ENCODE data around the gene EREG. TPM values are rescaled to one million over a fixed set of nuclear protein-coding genes. Genes with fewer than 3 reads are reported as not detected.

EREG gene
- total and polyA plus RNA-seq, 2 of the 8 experiments (the other 6 are each of a cell fraction or from before 2014, with no cell fraction given): not detected

GRCh38 chr4:74366367-74366911 lies 1.5 kb downstream of the EREG start:
- no peak overlapping the region for H2BK15ac ChIP-seq (ENCODE audit: low read length)
- H3K9me3 ChIP-seq (ENCODE audit: insufficient read depth in 2 of 2, low read depth in 1 of 2, low read length in 1 of 2): no peaks in the 10 kb centered on the region
- H3K36me3 ChIP-seq (ENCODE audit: control insufficient read depth in 2 of 4, insufficient read depth in 4 of 4, low read length in 3 of 4): no peaks in the 10 kb centered on the region
- H3K23ac ChIP-seq (ENCODE audit: insufficient read length): no peak overlapping the region
- no peak overlapping the region for H3K18ac ChIP-seq (ENCODE audit: extremely low read depth, low read length)
- peaks cover 0 to 7% (median 1%) of the 10 kb centered on the region in 4 experiments; a peak in 3 of 7 replicates for H3K4me1 ChIP-seq (replicated peaks in 1 of 4; ENCODE audit: control insufficient read depth in 3 of 4, insufficient read depth in 4 of 4, low read length in 3 of 4)
- no peak overlapping the region for H4K8ac ChIP-seq (ENCODE audit: extremely low read depth, insufficient read depth, low read length)
- no peak overlapping the region for H3K9ac ChIP-seq (replicated peaks in 1 of 4; ENCODE audit: extremely low read depth in 1 of 4, low read depth in 3 of 4, low read length in 3 of 4)
- no peak overlapping the region for H2BK5ac ChIP-seq (ENCODE audit: low read depth, low read length)
- peaks cover 13% of the 10 kb centered on the region for H3K23me2 ChIP-seq (ENCODE audit: low read depth, low read length)
- peaks cover 1 to 12% (median 6%) of the 10 kb centered on the region in 4 experiments; a peak in 5 of 7 replicates for H3K27me3 ChIP-seq (replicated peaks in 1 of 4; ENCODE audit: control insufficient read depth in 3 of 4, extremely low read depth in 1 of 4, insufficient read depth in 3 of 4, low read length in 3 of 4)
- H3K14ac ChIP-seq (ENCODE audit: insufficient read length): no peak overlapping the region
- ChIA-PET POLR2A (ENCODE audit: partially characterized antibody) (no interaction called here), CTCF (ENCODE audit: partially characterized antibody) (interaction anchor here (1.0 to 1.2 kb wide), 3 partner anchors 10 to 309 kb away, joined by 3 to 5 read pairs (median 3); no protein-coding TSS in a partner anchor)
- H2BK20ac ChIP-seq (ENCODE audit: low read length): no peak overlapping the region
- H3K56ac ChIP-seq (replicated peaks; ENCODE audit: insufficient read length, low read depth, low read length): no peak overlapping the region
- H2BK120ac ChIP-seq (replicated peaks; ENCODE audit: low read depth, low read length): no peak overlapping the region
- no peaks in the 10 kb centered on the region for H4K20me1 ChIP-seq (replicated peaks in 1 of 2; ENCODE audit: control insufficient read depth in 1 of 2, insufficient read depth in 2 of 2, low read length in 2 of 2)
- no peak overlapping the region for H3K4me3 ChIP-seq (ENCODE audit: extremely low read depth in 1 of 4, insufficient read depth in 2 of 4, low read depth in 3 of 4, low read length in 4 of 4)
- H3K4me2 ChIP-seq (ENCODE audit: insufficient read depth in 1 of 2, low read depth in 2 of 2, low read length in 2 of 2): no peak overlapping the region; a peak in 1 of 4 replicates
- no peak overlapping the region for H2BK12ac ChIP-seq (ENCODE audit: low read depth, low read length)
- no peak overlapping the region for H2AFZ ChIP-seq (ENCODE audit: low read length)
- H3K27ac ChIP-seq (ENCODE audit: low read depth, low read length): no peak overlapping the region
- TF ChIP-seq ZNF274 (IDR thresholded peaks at IDR 0.05; ENCODE audit: borderline replicate concordance, extremely low read depth, low read length): no peak
- no peak for TF ChIP-seq SUZ12 (IDR thresholded peaks at IDR 0.05; ENCODE audit: low read length)
- no peak for DNase-seq (ENCODE audit: low read depth in 1 of 2, low spot score in 2 of 2)
- WGBS, 2 experiments (ENCODE audit: extremely low coverage in 1 of 2, insufficient coverage in 1 of 2, insufficient read length in 1 of 2, insufficient replicate concordance in 2 of 2, low coverage in 1 of 2, low lambda C conversion rate in 2 of 2, missing lambda C conversion rate in 1 of 2): 81% methylated on average over 2 of the region's 2 CpGs; no CpG with 5 or more reads in 1 of the 2 experiments
- no peaks in the 10 kb centered on the region for H3K79me1 ChIP-seq (ENCODE audit: low read depth, low read length)
- FAIRE-seq: no peak
- H2AK5ac ChIP-seq (ENCODE audit: low read depth, low read length): no peak overlapping the region
- no peaks in the 10 kb centered on the region for H3K79me2 ChIP-seq (ENCODE audit: control insufficient read depth in 1 of 2, insufficient read depth in 2 of 2, low read length in 2 of 2)
- no peak overlapping the region for H4K91ac ChIP-seq (replicated peaks; ENCODE audit: insufficient read length, low read length)
- no peak overlapping the region for H3K4ac ChIP-seq (replicated peaks; ENCODE audit: insufficient read length, low read depth, low read length)
- H4K5ac ChIP-seq (ENCODE audit: insufficient read length, low read depth, low read length): no peak overlapping the region
